HCT116 (cell line): ENCODE measurements around the gene PRAMEF2.
"Not testable (repeated sequence)": the region's sequence is repeated elsewhere in the genome, so short reads cannot be mapped to it uniquely, and the experiment has no call there.

ENCODE experiments used
- JUND ChIP-seq: IDR thresholded peaks from 2 replicates; pipeline ENCODE4 v1.6.1; 2012
- POLR2A ChIP-seq: IDR thresholded peaks from 2 replicates; pipeline ENCODE4 v1.7.0; 2011; ENCODE audit warnings: borderline replicate concordance; ENCODE audit not compliant: insufficient read depth, insufficient read length; ENCODE audit errors: extremely low read depth
- RAD21 ChIP-seq: IDR thresholded peaks from 2 replicates; pipeline ENCODE4 v1.6.1; 2012; ENCODE audit warnings: low read depth, mild to moderate bottlenecking
- TF ChIP-seq, protein P1 (sequence below): IDR thresholded peaks from 2 replicates; pipeline ENCODE4 v1.6.1; 2012; ENCODE audit warnings: low read depth
- TF ChIP-seq, protein P2 (sequence below): IDR thresholded peaks from 2 replicates; pipeline ENCODE4 v1.6.1; 2011; ENCODE audit warnings: mild to moderate bottlenecking, low read length, moderate library complexity; ENCODE audit not compliant: insufficient replicate concordance; ENCODE audit errors: extremely low read depth
- TF ChIP-seq, protein P3 (sequence below), 3 experiments: fragments of 200-600 bp in 1 of 3; sonication (generic) in 1 of 3; IDR thresholded peaks in 2 of 3; conservative IDR thresholded peaks in 1 of 3; 2 replicates each; pipeline ENCODE4 v1.5.1; 2012 to 2017; ENCODE audit warnings: low read depth in 2 of 3, low read length in 2 of 3, antibody characterized with exemption in 1 of 3, borderline replicate concordance in 1 of 3, control low read depth in 1 of 3, mild to moderate bottlenecking in 1 of 3, mixed read lengths in 1 of 3, mixed run types in 1 of 3, moderate library complexity in 1 of 3; ENCODE audit not compliant: insufficient read depth in 1 of 3

DNA sequence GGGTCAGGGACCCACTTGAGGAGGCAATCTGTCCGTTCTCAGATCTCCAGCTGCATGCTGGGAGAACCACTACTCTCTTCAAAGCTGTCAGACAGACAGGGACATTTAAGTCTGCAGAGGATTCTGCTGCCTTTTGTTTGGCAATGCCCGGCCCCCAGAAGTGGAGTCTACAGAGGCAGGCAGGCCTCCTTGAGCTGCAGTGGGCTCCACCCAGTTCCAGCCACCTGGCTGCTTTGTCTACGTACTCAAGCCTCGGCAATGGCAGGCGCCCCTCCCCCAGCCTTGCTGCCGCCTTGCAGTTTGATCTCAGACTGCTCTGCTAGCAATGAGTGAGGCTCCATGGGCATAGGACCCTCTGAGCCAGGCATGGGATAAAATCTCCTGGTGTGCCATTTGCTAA is 37.8 kb upstream of the PRAMEF2 start:
- TF ChIP-seq, protein P1, sequence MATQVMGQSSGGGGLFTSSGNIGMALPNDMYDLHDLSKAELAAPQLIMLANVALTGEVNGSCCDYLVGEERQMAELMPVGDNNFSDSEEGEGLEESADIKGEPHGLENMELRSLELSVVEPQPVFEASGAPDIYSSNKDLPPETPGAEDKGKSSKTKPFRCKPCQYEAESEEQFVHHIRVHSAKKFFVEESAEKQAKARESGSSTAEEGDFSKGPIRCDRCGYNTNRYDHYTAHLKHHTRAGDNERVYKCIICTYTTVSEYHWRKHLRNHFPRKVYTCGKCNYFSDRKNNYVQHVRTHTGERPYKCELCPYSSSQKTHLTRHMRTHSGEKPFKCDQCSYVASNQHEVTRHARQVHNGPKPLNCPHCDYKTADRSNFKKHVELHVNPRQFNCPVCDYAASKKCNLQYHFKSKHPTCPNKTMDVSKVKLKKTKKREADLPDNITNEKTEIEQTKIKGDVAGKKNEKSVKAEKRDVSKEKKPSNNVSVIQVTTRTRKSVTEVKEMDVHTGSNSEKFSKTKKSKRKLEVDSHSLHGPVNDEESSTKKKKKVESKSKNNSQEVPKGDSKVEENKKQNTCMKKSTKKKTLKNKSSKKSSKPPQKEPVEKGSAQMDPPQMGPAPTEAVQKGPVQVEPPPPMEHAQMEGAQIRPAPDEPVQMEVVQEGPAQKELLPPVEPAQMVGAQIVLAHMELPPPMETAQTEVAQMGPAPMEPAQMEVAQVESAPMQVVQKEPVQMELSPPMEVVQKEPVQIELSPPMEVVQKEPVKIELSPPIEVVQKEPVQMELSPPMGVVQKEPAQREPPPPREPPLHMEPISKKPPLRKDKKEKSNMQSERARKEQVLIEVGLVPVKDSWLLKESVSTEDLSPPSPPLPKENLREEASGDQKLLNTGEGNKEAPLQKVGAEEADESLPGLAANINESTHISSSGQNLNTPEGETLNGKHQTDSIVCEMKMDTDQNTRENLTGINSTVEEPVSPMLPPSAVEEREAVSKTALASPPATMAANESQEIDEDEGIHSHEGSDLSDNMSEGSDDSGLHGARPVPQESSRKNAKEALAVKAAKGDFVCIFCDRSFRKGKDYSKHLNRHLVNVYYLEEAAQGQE, result not testable (repeated sequence)
- TF ChIP-seq POLR2A, RAD21, JUND: not testable (repeated sequence)
- TF ChIP-seq, protein P2, sequence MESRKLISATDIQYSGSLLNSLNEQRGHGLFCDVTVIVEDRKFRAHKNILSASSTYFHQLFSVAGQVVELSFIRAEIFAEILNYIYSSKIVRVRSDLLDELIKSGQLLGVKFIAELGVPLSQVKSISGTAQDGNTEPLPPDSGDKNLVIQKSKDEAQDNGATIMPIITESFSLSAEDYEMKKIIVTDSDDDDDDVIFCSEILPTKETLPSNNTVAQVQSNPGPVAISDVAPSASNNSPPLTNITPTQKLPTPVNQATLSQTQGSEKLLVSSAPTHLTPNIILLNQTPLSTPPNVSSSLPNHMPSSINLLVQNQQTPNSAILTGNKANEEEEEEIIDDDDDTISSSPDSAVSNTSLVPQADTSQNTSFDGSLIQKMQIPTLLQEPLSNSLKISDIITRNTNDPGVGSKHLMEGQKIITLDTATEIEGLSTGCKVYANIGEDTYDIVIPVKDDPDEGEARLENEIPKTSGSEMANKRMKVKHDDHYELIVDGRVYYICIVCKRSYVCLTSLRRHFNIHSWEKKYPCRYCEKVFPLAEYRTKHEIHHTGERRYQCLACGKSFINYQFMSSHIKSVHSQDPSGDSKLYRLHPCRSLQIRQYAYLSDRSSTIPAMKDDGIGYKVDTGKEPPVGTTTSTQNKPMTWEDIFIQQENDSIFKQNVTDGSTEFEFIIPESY, result not testable (repeated sequence)
- TF ChIP-seq, protein P3, sequence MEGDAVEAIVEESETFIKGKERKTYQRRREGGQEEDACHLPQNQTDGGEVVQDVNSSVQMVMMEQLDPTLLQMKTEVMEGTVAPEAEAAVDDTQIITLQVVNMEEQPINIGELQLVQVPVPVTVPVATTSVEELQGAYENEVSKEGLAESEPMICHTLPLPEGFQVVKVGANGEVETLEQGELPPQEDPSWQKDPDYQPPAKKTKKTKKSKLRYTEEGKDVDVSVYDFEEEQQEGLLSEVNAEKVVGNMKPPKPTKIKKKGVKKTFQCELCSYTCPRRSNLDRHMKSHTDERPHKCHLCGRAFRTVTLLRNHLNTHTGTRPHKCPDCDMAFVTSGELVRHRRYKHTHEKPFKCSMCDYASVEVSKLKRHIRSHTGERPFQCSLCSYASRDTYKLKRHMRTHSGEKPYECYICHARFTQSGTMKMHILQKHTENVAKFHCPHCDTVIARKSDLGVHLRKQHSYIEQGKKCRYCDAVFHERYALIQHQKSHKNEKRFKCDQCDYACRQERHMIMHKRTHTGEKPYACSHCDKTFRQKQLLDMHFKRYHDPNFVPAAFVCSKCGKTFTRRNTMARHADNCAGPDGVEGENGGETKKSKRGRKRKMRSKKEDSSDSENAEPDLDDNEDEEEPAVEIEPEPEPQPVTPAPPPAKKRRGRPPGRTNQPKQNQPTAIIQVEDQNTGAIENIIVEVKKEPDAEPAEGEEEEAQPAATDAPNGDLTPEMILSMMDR (IDR thresholded peaks at IDR 0.05 in 2 of 3, conservative IDR thresholded peaks at IDR 0.05 in 1 of 3; ENCODE audit: borderline replicate concordance in 1 of 3, insufficient read depth in 1 of 3, low read depth in 2 of 3, low read length in 2 of 3), result not testable (repeated sequence)
